Measurements from ENCODE around the gene FAM83F.

Gene FAM83F

DNA sequence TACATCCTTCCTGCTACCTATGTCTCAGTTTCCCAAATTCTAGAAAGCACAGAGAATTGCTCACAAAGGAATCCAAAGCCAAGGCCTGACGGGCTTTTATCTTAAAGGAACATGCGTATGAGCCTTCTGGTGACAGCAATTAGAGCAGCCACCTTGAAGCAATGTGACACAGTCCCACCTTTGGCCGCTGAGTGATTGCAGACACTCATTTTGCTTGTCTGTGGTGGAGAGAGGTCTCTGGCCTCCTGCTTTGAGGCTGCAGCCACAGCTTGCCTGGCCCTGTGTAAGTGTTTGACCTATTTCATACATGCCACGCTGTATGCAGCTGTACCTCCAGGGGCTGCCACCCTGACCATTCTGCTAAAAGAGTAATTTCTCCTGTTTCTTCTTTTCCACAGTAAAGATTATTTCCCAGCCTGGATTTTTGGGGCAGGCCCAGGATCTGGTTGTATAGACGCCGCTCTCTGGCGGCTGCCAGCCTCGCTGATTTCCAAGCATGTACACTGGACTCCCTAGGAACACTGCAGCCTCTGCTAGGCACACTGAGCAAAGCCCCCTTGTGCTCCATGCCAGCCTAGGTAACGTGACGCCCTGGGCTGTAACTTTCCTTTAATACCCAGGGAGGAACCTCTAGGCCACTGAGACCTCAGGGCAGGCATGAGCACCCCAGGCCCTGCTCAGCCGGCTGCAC, 35.7 kb upstream of the FAM83F start:
- TF ChIP-seq, protein P1, sequence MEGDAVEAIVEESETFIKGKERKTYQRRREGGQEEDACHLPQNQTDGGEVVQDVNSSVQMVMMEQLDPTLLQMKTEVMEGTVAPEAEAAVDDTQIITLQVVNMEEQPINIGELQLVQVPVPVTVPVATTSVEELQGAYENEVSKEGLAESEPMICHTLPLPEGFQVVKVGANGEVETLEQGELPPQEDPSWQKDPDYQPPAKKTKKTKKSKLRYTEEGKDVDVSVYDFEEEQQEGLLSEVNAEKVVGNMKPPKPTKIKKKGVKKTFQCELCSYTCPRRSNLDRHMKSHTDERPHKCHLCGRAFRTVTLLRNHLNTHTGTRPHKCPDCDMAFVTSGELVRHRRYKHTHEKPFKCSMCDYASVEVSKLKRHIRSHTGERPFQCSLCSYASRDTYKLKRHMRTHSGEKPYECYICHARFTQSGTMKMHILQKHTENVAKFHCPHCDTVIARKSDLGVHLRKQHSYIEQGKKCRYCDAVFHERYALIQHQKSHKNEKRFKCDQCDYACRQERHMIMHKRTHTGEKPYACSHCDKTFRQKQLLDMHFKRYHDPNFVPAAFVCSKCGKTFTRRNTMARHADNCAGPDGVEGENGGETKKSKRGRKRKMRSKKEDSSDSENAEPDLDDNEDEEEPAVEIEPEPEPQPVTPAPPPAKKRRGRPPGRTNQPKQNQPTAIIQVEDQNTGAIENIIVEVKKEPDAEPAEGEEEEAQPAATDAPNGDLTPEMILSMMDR (IDR thresholded peaks at IDR 0.05; ENCODE audit: insufficient read depth, missing control alignments): no peak
- FAIRE-seq: no peak

GRCh38 chr22:39959640-39960447, 34.9 kb upstream of the FAM83F start, which contains the start of gene TMA7B:
Gene TMA7B, plus strand, starts transcription at chr22:39960397. Its CDS starts 3,978 bp downstream, at chr22:39964375.
- FAIRE-seq: no peak
- TF ChIP-seq, protein P1 (IDR thresholded peaks at IDR 0.05; ENCODE audit: insufficient read depth, missing control alignments): no peak
- no peak for DNase-seq (ENCODE audit: insufficient read length, low spot score)

More for the DNA sequence above, 35.7 kb upstream of the FAM83F start:
- no peak for DNase-seq (ENCODE audit: insufficient read length, low spot score)

DNA sequence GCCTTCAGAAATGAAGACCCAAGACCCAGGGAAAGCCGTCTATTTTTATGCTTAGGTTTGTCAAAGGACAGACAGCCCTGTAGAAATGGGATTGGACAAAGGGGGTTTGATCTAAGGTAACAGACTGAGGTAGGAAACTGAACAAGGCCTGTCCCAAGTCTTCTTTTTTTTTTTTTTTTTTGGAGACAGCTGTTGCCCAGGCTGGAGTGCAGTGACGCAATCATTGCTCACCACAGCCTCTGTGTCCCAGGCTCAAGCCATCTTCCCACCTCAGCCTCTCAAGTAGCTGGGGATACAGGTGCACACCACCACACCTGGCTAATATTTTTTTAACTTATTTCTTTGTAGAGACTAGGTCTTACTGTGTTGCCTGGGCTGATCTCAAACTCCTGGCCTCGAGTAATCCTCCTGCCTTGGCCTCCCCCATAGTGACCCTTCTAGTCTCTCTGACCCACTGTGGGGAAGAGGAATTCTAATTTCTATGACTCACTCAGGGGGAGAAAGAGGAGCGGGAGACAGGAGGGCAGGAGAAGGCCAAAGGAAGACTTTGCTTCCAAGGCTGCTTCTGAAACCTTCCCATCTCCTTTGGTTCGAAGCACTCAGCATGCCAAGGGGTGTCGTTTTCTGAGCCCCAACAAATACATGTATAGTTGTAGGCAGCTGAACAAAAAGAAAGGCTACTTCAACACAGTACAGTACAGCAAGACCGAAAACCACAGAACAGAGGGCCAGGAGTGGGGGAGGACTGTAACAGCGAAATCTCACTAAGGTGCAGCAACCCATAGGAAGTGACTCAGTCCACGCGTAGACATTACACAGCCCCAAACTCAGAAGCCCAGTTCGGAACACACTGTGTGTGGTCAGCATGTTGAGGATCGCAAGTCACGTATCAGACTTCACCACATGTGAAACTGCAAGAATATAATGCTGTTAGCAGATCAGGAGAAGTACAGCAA, 33.7 kb upstream of the FAM83F start:
- no peak for FAIRE-seq
- DNase-seq (ENCODE audit: insufficient read length, low spot score): no peak
- TF ChIP-seq, protein P1 (IDR thresholded peaks at IDR 0.05; ENCODE audit: insufficient read depth, missing control alignments): no peak

GRCh38 chr22:39962071-39962470, 32.7 kb upstream of the FAM83F start:
- FAIRE-seq: no peak

GRCh38 chr22:39965748-39966147, 29.0 kb upstream of the FAM83F start:
- no peak for FAIRE-seq
- no peak for DNase-seq (ENCODE audit: insufficient read length, low spot score)
- TF ChIP-seq, protein P1 (IDR thresholded peaks at IDR 0.05; ENCODE audit: insufficient read depth, missing control alignments): no peak

More at GRCh38 chr22:39962071-39962470, 32.7 kb upstream of the FAM83F start:
- TF ChIP-seq, protein P1 (IDR thresholded peaks at IDR 0.05; ENCODE audit: insufficient read depth, missing control alignments): no peak
- no peak for DNase-seq (ENCODE audit: insufficient read length, low spot score)

DNA sequence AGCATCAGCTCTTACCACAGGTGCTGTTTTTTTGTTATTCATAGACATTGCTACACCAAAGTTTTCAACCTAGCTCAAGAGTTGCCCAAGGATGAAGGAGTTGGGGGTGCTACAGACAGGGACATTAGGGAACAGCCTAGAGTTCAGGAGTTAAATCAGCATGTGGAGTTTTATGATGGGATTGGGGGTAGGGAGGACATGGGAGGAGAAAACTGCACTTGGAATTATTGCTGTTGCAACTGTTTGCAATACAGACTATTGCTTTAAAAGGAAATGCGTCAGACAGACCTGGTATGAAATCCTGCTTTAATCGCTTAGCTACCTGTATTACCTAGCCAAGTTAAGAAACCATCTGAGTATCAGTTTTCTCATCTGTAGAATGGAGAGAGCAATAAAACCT, 28.3 kb upstream of the FAM83F start:
- DNase-seq (ENCODE audit: insufficient read length, low spot score) (no peak), FAIRE-seq (no peak)
- TF ChIP-seq, protein P1 (IDR thresholded peaks at IDR 0.05; ENCODE audit: insufficient read depth, missing control alignments): no peak
